ENCODE data around the gene TEX44.
"Not testable (repeated sequence)": the region's sequence is repeated elsewhere in the genome, so short reads cannot be mapped to it uniquely, and the experiment has no call there.

DNA sequence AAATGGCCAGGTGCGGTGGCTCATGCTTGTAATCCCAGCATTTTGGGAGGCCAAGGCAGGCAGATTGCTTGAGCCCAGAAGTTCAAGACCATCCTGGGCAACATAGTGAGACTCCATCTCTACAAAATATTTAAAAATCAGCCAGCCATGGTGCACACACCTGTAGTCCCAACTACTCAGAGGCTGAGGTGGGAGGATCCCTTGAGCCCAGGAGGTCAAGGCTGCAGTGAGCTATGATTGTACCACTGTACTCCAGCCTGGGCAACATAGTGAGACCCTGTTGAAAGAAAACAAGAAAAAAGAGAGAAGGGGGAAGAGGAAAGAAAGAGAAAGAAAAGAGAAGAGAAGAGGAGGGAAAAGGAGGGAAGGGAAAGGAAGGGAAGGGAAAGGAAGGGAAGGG, 4.9 kb upstream of the TEX44 start:
- not testable (repeated sequence) for TF ChIP-seq POLR2A, EP300 (IDR thresholded peaks at IDR 0.05)
- TF ChIP-seq, protein P1, sequence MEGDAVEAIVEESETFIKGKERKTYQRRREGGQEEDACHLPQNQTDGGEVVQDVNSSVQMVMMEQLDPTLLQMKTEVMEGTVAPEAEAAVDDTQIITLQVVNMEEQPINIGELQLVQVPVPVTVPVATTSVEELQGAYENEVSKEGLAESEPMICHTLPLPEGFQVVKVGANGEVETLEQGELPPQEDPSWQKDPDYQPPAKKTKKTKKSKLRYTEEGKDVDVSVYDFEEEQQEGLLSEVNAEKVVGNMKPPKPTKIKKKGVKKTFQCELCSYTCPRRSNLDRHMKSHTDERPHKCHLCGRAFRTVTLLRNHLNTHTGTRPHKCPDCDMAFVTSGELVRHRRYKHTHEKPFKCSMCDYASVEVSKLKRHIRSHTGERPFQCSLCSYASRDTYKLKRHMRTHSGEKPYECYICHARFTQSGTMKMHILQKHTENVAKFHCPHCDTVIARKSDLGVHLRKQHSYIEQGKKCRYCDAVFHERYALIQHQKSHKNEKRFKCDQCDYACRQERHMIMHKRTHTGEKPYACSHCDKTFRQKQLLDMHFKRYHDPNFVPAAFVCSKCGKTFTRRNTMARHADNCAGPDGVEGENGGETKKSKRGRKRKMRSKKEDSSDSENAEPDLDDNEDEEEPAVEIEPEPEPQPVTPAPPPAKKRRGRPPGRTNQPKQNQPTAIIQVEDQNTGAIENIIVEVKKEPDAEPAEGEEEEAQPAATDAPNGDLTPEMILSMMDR (IDR thresholded peaks at IDR 0.05), result not testable (repeated sequence)

Data from suprapubic skin (tissue), 3 donors.